Fibroblast of lung (primary cell): ENCODE measurements around the gene NPEPL1.

Source experiments
- CTCF ChIP-seq, 2 donors: IDR thresholded peaks in 1 of 2; conservative IDR thresholded peaks in 1 of 2; 1 replicate in 1 of 2; 2 replicates in 1 of 2; pipeline ENCODE4 v1.5.1; 2011 to 2012; ENCODE audit warnings: low read length in 2 of 2, control low read depth in 1 of 2, inconsistent platforms in 1 of 2, low read depth in 1 of 2, mild to moderate bottlenecking in 1 of 2
- EZH2 ChIP-seq: IDR thresholded peaks from 2 replicates; pipeline ENCODE4 v1.5.1; 2012; ENCODE audit warnings: low read length, control low read depth, mild to moderate bottlenecking; ENCODE audit errors: missing control alignments

GRCh38 chr20:58645412-58645968 lies 47.1 kb upstream of the NPEPL1 start:
- no peak for TF ChIP-seq CTCF (conservative IDR thresholded peaks at IDR 0.05 in 1 of 2, IDR thresholded peaks at IDR 0.05 in 1 of 2; ENCODE audit: low read depth in 1 of 2, low read length in 2 of 2)
- no peak for TF ChIP-seq EZH2
